Mesodermal cell (in vitro differentiated cells): ENCODE data around the gene DNAJC15.

Experiments
- H3K27ac ChIP-seq: 2 replicates; pipeline ENCODE4 v1.7.0; 2013; ENCODE audit warnings: mild to moderate bottlenecking, low read depth, low read length, moderate library complexity; ENCODE audit not compliant: severe bottlenecking
- H3K36me3 ChIP-seq: 2 replicates; pipeline ENCODE4 v1.7.1; 2013; ENCODE audit warnings: mild to moderate bottlenecking, low read length, moderate library complexity; ENCODE audit not compliant: control insufficient read depth, insufficient read depth
- H3K4me1 ChIP-seq: one replicate; pipeline ENCODE4 v1.7.1; 2013; ENCODE audit warnings: mild to moderate bottlenecking, low read length; ENCODE audit not compliant: insufficient read depth, control insufficient read depth, poor library complexity, severe bottlenecking
- H3K4me3 ChIP-seq: 2 replicates; pipeline ENCODE4 v1.7.0; 2013; ENCODE audit warnings: low read length, control low read depth, mild to moderate bottlenecking; ENCODE audit not compliant: insufficient read depth, poor library complexity, severe bottlenecking; ENCODE audit errors: extremely low read depth
- H3K9me3 ChIP-seq: 2 replicates; pipeline ENCODE4 v1.7.1; 2013; ENCODE audit warnings: mild to moderate bottlenecking, low read length, moderate library complexity; ENCODE audit not compliant: control insufficient read depth
- WGBS, 2 experiments: methylation state at CpG; one replicate each; pipeline ENCODE4 v1.1.5; 2013; ENCODE audit warnings: missing lambda C conversion rate in 2 of 2; ENCODE audit not compliant: insufficient coverage in 2 of 2; 5-methylcytosine and 5-hydroxymethylcytosine counted together

DNAJC15 gene

DNA sequence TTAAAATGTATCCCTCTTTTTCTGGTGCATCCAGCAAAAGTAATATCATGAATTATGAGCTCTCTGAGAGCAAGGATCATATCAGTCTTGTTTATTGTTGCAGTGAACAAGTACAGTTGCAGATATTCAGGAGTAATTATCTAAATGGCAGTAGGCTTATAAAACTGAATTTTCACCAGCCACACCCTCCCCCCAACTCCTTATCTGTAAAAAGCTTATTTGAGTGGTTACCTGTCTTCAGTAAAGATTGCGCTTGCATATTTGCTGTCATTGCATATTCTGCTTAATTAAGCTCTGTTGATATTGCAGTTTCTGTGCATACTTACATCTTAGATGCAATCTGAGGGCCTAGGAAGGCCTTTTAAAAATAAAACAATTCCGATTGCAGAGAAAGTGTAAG, 87.3 kb downstream of the DNAJC15 start:
- Histone ChIP-seq H3K27ac (no peak overlapping the region), H3K4me1 (peaks cover 7% of the 10 kb centered on the region), H3K9me3 (no peaks in the 10 kb centered on the region), H3K36me3 (peaks cover 17% of the 10 kb centered on the region), H3K4me3 (no peak overlapping the region)
- WGBS, 2 experiments = 100% methylated on average over 1 to 2 of the region's 2 CpGs

DNA sequence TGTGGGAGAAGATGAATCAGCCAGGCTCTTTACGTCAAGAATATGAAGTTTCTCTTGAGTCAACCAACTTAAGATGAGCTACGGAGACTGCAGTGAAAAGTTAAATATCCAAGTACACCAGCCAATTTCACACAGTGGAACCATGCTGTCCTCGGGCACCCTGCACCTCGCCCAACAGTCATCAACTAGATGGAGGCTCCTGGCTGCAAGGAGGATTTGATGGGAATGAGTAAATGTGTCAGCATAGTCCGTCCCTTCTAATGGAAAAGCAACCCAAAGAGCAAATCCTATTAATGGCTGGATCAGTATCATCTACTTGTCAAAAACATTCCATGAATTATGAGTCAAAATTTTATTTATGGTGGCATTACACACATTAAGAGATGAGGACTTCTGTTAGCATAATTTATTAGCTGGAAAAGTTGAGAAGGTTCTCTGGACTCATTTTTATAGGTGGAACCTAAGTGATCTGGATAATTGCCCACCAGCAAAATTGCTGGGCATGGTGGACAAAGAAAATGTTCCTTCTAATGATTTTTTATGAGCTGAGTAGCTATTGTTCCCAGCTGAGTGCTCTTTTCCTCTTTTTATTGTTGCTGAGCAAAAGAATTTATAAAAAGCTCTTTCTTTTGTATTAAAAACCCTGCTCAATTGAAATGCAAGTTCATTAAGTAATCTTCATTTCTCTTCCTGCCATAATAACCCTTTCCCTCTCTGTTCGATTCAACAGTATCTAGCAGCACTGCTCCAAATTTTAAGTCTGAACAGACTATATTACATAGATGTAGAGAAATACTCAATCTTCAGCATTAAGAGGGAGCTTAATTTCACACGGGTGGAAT, 88.4 kb downstream of the DNAJC15 start:
- Histone ChIP-seq H3K4me3 (no peak overlapping the region), H3K27ac (no peak overlapping the region)
- WGBS, 2 experiments = 91% methylated on average over 5 of the region's 7 CpGs; no CpG with 5 or more reads in 1 of the 2 experiments

DNA sequence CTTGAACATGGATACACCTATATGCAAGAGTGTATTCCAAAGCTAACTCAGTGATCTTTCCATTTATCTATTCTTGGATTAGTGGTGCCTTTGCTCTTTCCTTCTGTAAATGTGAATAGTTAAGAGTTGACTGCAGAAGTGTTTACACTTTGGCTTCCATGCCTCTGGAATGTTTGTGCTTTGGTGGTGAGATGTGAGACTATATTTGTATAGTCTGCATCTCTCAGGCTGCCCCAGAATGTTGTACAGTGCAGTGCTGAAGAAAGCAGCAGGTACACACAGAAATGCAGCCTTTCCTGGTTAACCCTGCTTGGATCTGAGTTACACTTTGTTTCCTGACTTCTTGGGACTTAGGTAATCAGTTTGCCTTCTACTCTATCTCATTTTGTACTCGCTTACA, 90.2 kb downstream of the DNAJC15 start:
- peaks cover 4% of the 10 kb centered on the region for H3K36me3 ChIP-seq
- H3K27ac ChIP-seq = no peak overlapping the region
- WGBS, 2 experiments = no CpG with 5 or more reads among the region's 1 CpG
- H3K4me1 ChIP-seq = peaks cover 7% of the 10 kb centered on the region
- no peak overlapping the region for H3K4me3 ChIP-seq
- H3K9me3 ChIP-seq = no peaks in the 10 kb centered on the region

More for the DNA sequence above, 88.4 kb downstream of the DNAJC15 start:
- peaks cover 7% of the 10 kb centered on the region for H3K4me1 ChIP-seq
- peaks cover 17% of the 10 kb centered on the region for H3K36me3 ChIP-seq
- H3K9me3 ChIP-seq = no peaks in the 10 kb centered on the region

DNA sequence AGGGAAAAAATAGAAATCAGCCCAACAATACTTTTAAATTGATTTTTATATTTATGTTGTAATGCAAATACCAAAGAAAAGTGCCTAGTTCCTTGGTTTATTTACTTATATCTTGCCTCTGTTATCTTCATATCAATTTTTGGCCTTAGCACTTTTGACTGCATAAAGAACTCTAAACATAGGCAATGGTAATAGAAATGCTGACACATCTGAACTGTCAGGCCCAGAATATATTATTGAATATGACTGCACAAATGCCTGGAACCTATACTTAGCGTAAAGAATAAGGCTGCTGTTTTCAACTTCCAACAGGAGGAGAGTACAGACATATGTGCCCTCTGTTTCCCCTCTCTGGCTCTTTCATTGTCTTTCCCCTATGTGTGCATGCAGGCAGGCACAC, 91.1 kb downstream of the DNAJC15 start:
- no peaks in the 10 kb centered on the region for H3K9me3 ChIP-seq
- no peaks in the 10 kb centered on the region for H3K36me3 ChIP-seq
- 43 to 50% methylated on average over 1 of the region's 1 CpG for WGBS, 2 experiments
- H3K4me1 ChIP-seq = peaks cover 10% of the 10 kb centered on the region
- H3K4me3 ChIP-seq = no peak overlapping the region
- H3K27ac ChIP-seq = no peak overlapping the region

DNA sequence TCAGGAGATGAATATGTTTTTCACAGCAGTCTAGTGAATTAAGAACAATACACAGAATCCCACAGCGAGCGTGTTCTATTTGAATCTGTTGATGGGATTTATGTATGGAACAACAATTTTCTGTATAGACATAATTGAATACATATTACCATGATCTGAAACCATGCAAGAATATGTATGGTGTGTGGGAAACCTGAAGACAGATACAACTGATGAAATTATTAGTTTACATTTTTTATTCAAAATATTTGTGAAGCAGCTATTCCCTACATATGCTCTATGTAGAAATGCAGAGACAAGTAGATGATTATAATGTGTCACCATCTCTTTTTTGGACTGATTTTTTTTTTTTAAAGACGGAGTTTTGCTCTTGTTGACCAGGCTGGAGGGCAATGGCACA, 91.8 kb downstream of the DNAJC15 start:
- no peak overlapping the region for H3K27ac ChIP-seq
- WGBS, 2 experiments = 86 to 88% methylated on average over 1 of the region's 3 CpGs
- no peaks in the 10 kb centered on the region for H3K36me3 ChIP-seq
- peaks cover 14% of the 10 kb centered on the region for H3K4me1 ChIP-seq
- no peak overlapping the region for H3K4me3 ChIP-seq
- no peaks in the 10 kb centered on the region for H3K9me3 ChIP-seq

DNA sequence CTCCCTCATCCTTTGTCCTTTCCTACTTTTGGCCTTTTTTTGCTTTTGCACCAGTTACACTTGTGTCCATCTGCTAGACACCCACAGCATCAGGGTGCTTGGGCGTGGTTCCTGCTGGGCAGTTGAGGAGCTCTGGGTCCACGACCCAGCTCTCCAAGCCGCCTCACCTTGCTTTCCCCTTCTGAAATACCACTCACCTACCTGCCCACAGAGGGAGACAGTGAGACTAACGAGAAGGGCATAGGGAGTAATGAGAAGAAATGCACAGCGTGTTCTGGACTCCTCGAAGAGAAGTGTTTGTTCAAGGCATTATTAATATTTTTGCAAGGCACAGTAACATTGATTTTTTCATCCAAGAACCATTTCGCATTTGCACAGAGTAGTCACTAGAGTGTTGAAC, 92.9 kb downstream of the DNAJC15 start:
- WGBS, 2 experiments = 86 to 100% methylated on average over 1 to 2 of the region's 7 CpGs
- no peaks in the 10 kb centered on the region for H3K9me3 ChIP-seq
- no peak overlapping the region for H3K4me3 ChIP-seq
- no peaks in the 10 kb centered on the region for H3K36me3 ChIP-seq
- no peak overlapping the region for H3K27ac ChIP-seq
- H3K4me1 ChIP-seq = peaks cover 14% of the 10 kb centered on the region

DNA sequence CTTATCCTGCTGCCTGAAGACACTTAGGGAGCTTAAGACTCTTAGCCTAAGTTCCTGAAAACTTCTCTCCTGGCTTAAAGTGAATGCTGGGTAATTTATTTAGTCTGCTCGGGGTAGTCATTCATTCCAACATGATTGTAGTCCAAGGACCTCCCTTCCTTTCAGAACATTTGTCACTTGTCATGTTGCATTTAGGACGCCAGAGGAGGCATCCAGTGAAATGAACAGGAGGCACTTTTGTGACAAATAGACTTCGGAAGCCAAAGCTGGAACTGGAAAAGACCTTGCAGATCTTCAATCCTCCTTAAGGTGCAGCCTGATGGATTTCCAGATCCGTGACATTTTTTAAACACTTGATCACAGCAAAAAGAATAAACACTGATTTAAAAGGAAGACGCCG, 95.1 kb downstream of the DNAJC15 start:
- no peaks in the 10 kb centered on the region for H3K9me3 ChIP-seq
- H3K27ac ChIP-seq = no peak overlapping the region
- no peaks in the 10 kb centered on the region for H3K36me3 ChIP-seq
- H3K4me3 ChIP-seq = no peak overlapping the region
- peaks cover 14% of the 10 kb centered on the region for H3K4me1 ChIP-seq
- WGBS, 2 experiments = 88 to 100% methylated on average over 5 of the region's 6 CpGs

DNA sequence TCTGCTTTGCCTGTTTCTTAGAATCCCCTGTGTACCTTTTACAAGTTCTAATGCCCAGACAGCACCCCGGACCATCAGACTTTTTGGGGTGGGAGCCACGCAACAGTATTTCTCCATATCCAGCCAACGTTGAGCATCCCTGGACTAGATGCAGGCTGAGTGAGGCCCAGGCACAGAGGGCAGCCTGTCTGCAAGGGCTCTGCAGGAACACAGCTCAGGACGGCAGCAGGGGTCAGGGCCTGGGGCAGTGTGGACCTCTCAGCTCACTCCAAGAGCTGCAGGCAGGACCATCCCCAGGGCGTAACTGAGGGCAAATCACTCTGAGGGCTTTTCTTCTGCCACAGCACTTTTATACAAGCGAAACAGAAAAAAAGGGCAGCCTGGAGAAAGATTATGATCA, 95.8 kb downstream of the DNAJC15 start:
- Histone ChIP-seq H3K27ac (no peak overlapping the region), H3K4me3 (no peak overlapping the region), H3K36me3 (no peaks in the 10 kb centered on the region), H3K9me3 (no peaks in the 10 kb centered on the region), H3K4me1 (peaks cover 10% of the 10 kb centered on the region)
- 58 to 75% methylated on average over 2 to 5 of the region's 6 CpGs for WGBS, 2 experiments

DNA sequence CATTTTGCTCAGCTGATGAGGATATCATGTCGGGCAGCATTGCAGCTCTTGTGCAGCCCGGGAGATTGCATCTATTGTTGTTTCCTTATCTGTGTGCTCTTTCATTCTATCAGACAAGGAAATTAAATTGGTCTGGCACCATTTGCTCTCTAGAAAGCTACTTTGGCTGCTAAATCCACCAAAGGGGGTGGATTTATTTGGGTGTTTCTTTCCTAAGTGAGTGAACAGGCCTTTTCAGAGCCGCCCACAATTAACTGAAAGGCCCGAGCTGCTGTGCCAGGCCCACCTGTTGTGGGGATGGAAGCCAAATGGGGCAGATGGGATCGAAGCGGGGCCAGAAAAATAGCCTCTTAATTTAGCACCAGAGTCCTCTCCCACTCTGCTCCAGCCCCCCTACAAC, 99.4 kb downstream of the DNAJC15 start:
- H3K27ac ChIP-seq = no peak overlapping the region
- H3K36me3 ChIP-seq = no peaks in the 10 kb centered on the region
- no peaks in the 10 kb centered on the region for H3K9me3 ChIP-seq
- peaks cover 29% of the 10 kb centered on the region for H3K4me1 ChIP-seq
- 80 to 81% methylated on average over 1 to 2 of the region's 6 CpGs for WGBS, 2 experiments
- H3K4me3 ChIP-seq = no peak overlapping the region

DNA sequence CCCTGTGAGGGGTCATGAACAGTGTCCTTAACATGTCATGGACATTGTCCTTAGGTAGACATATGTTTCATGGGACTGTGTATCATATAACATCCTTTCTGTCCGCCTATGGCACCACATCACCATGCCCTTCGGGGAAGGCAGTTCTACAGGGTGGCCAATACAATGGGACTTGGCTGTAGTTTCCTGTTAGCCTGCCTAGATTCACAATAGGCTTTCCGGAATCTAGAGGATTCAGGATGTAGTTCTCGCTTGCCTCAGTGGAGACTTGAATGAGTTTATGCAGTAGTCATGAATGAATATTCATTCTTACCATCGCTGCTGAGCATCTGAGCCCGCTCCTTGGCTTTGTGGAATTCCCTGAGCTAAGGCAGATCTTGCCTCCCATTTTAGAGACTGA, 100.5 kb downstream of the DNAJC15 start:
- Histone ChIP-seq H3K4me1 (peaks cover 37% of the 10 kb centered on the region), H3K4me3 (no peak overlapping the region), H3K36me3 (no peaks in the 10 kb centered on the region), H3K9me3 (no peaks in the 10 kb centered on the region), H3K27ac (no peak overlapping the region)
- WGBS, 2 experiments = 90 to 96% methylated on average over 5 to 6 of the region's 6 CpGs

DNA sequence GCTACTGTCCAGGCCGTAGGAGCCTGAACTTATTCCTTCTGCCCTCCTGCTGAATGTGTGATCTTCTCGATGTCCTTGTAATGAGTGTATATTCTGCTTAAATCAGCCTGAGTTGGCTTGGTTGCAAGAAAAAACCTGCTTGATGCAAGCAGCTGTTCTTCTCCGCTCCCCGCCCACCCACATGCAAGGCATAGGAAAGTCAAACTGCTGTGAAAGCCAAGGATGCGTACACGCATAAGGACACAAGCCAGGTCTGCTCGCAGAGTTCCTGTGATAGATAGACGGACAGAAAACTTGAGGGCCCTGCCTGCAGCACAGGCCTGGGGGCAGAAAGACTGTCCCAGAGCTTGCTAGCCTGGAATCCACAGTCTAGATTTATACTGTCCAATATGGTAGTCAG, 101.1 kb downstream of the DNAJC15 start:
- WGBS, 2 experiments = 85 to 99% methylated on average over 6 to 8 of the region's 8 CpGs

More for the DNA sequence above, 101.1 kb downstream of the DNAJC15 start:
- Histone ChIP-seq H3K4me3 (no peak overlapping the region), H3K4me1 (peaks cover 38% of the 10 kb centered on the region), H3K27ac (no peak overlapping the region), H3K9me3 (no peaks in the 10 kb centered on the region), H3K36me3 (no peaks in the 10 kb centered on the region)
